Right lobe of liver (tissue), 4 donors: ENCODE data around the gene OR8J3.

Experiments used
- CTCF ChIP-seq, 4 donors: fragments of 200-600 bp in 3 of 4; fragments of 450-650 bp in 1 of 4; IDR thresholded peaks; one replicate each; pipeline versions ENCODE4 v1.5.1 to v1.8.0; 2016 to 2022; ENCODE audit warnings: antibody characterized with exemption in 4 of 4, mild to moderate bottlenecking in 2 of 4
- POLR2A ChIP-seq: fragments of 450-650 bp; IDR thresholded peaks from one replicate; pipeline ENCODE4 v1.6.1; 2017; ENCODE audit warnings: antibody characterized with exemption, mild to moderate bottlenecking
- donor health status: DM: no; HTN: no; CAD: no.
- donor health status: DM: no; HTN: no; CAD: no.
- donor health status: DM: no; HTN: yes; CAD: no.

GRCh38 chr11:56152333-56152732, 12.3 kb upstream of the OR8J3 start:
- TF ChIP-seq CTCF (IDR thresholded peaks at IDR 0.05): no peak
- TF ChIP-seq POLR2A: no peak
